Posterior vena cava (tissue), 2 donors: ENCODE results near the gene ARPC5. TPM values are rescaled to one million over a fixed set of nuclear protein-coding genes. Genes with fewer than 3 reads are reported as not detected.

Experiments
- total RNA-seq, 2 donors: library from RNA; stranded (reverse); fragmentation: NEBNext Ultra II Directional; extraction: Animal tissue kit (Norgen Biotek cat#: 25700); gene quantifications; one replicate each; pipeline ENCODE4 v1.2.1, GENCODE V29; 2021
- donor health status: DM: yes; HTN: yes; CAD: no.
- donor health status: DM: yes; HTN: yes; CAD: no.

The ARPC5 gene
- total RNA-seq, 2 donors from 2014 or later: 118 TPM

Other genes starting within 250 kb of the ARPC5 start
- 1 to 10 TPM in 1 of 2 donors, under 1 TPM in 1; 0.60 to 1.1 TPM for gene NMNAT2, start 217.4 kb downstream of the ARPC5 start, total RNA-seq
- gene SMG7, start 163.3 kb downstream of the ARPC5 start, total RNA-seq: 10 to 100 TPM; 27.9 to 34.3 TPM
- 10 to 100 TPM; 12.8 to 26.2 TPM for gene NCF2, start 45.3 kb downstream of the ARPC5 start, total RNA-seq
- not detected for gene APOBEC4, start 17.5 kb upstream of the ARPC5 start, total RNA-seq
- 10 to 100 TPM; 26.3 to 34.0 TPM for gene RGL1, start 169.3 kb upstream of the ARPC5 start, total RNA-seq